HG03460 (cell line): ENCODE data around the gene TBCA.

Experiments used
- ATAC-seq: cut with Tn5 transposase; IDR thresholded peaks from one replicate; pipeline ENCODE4 v1.9.1; 2021; ENCODE audit not compliant: unreplicated experiment

Gene TBCA, protein sequence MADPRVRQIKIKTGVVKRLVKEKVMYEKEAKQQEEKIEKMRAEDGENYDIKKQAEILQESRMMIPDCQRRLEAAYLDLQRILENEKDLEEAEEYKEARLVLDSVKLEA

DNA sequence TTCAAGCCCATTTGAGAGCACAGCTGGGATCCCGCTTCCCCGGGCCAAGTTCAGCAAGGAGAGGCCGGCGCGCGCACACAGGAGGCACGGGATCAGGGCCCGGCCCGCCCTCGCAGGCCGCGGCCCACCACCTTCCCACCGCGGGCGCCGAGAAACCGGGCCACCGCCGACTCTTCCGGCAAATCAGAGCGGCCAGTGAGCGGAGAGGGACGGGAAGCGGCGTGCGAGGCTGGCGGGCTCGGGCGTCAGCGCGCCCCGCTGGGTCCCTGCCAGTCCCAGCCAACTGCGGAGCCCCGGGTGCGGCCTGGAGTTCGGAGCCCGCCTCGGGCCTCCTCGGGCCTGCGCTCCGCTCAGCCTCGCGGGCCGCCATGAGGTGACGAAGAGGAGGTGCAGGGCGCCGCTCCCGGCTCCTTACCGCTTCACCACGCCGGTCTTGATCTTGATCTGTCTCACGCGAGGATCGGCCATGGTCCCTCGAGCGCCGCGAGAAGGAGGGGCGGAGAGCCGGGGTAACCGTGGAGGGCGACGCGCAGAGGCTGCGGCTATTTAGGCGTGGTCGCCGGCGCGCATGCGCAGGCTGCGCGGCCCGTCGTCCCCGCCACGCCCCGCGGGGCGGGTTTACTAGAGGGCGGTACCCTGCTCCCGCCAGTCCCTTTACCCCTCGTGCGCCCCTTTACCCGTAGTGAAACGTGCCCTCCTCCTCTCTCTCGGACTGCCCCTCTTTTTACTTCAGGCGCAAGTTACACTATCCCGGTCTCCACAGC lies at the start of gene TBCA:
TSS of gene TBCA (minus strand) at position 550 of the 764 bp plus-strand sequence. CDS start at position 468, 82 bp downstream.
- peak; percentile 86 for ATAC-seq

DNA sequence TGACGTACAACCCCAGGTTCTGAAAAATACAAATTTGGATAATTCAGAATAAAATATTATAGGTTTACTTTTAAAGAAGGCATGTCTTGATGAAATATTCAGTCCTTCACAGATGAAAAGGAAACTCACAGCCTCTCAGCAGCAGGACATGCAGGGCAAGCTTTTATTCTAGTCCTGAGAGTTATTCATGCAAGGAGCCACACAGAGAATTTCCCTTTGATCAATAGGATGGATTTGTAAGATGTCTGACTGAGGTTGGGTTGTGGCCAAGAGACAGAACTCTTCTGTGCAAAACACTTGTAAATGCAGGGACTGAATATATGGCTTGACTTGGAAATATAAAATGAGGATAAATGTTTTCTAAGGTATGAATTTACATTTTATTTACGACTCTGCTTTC lies 48.8 kb upstream of the TBCA start:
- no peak for ATAC-seq

DNA sequence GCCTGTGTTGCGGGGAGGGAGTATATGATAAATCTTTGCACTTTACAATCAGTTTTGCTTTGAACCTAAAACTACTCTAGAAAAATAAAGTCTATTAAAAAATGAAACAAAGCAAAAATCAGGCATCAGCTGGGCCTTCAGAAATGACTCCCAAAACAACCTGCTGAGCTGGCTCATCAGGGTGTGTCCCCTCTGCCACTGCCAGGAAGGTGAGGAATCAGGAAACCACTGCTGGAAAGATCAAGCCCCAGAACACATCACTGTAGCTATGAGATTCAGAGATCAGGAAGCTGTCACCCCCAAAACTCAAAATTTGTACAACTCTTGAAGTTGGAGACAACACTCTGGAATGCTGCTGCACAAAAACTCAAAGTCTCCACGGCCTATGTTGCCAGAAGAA lies 40.5 kb upstream of the TBCA start:
- ATAC-seq = no peak

DNA sequence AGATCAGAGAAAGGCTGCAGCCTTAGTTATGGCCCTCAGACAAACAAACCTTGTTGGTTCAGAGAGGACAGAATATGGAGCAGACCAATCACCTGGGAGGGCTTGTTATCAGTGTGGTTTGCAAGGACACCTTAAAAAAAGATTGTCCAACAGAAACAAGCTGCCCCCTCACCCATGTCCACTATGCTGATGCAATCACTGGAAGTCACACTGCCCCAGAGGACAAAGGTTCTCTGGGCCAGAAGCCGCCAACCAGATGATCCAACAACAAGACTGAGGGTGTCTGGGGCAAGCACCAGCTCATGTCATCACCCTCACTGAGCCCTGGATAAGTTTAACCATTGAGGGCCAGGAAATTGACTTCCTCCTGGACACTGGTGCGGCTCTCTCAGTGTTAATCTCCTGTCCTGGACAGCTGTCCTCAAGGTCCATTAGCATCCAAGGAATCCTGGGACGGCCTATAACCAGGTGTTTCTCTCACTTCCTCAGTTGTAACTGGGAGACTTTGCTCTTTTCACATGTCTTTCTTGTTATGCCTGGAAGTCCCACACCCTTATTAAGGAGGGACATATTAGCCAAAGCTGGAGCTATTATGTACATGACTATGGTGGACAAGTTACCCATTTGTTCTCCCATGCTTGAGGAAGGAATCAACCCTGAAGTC lies 36.9 kb upstream of the TBCA start:
- ATAC-seq = no peak

DNA sequence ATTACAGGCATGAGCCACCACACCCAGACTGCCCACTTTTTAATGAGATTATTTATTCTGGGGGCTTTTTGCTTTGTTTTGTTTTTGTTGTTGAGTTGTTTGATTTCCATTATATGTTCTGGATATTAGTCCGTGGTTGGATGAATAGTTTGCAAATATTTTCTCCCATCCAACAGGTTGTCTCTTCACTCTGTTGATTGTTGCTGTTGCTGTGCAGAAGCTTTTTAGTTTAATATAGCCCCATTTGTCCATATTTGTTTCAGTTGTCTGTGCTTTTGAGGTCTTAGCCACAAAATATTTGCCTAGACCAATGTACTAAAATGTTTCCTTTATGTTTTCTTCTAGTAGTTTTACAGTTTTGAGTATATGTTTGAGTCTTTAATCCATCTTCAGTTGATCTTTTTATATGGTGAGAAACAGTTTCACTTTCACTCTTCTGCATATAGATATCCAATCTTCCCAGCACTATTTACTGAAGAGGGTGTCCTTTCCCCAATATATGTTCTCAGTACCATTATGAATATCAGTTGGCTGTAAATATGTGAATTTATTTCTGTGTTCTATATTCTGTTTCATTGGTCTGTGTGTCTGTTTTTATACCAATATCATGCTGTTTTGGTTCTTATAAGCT lies 30.2 kb upstream of the TBCA start:
- no peak for ATAC-seq

DNA sequence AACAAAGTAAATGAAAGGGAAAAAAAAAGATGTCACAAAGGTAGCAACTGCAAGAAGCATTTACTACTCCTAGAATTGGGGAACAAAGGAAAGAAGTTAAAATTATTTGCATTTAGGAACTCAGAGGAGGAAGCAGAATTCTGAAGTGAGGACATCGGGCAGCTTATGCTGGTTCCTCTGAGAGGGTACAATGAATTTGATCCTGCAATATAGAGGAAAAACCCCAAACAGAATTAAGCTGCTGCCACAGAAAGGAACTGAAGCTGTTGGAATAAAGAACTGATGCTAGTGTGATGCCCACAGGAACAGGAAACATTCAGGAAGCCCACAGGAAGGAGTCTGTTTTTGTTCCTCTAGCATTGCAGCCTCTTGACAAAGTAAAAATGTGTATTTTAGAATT lies 22.3 kb upstream of the TBCA start:
- no peak for ATAC-seq

DNA sequence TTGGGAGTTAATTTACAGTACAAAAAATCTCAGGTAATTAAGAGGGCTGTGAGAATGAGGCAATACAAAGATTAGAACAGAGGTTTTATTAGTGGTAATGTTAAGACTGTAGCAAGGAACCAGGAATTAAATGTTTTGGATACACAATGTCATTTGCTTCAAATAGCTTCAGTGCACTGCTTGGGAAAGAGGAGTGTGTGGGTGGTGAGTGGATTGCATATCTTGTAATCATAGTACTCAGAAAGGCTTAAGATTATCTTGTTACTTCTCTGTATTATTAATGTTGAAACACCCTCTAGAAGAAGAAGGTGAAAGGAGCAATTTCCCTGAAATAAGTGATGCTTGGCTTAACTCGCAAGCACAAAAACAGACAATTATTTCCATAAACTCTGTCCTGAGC lies 21.0 kb upstream of the TBCA start:
- no peak for ATAC-seq

DNA sequence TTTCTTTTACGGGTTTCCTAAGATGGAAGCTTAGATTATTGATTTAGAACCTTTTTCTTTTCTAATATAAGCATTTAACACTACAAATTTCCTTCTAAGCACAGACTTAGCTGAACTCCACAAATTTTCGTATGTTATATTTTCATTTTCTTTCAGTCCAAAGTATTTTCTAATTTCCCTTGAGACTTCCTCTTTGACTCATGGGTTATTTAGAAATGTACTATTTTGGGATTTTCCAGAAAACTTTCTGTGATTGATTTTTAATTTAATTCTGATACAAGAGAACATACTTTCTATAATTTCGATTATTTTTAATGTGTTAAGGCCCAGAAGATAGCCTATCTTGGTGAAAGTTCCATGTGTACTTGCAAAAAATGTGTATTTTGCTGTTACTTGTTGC lies 19.7 kb upstream of the TBCA start:
- ATAC-seq = no peak

DNA sequence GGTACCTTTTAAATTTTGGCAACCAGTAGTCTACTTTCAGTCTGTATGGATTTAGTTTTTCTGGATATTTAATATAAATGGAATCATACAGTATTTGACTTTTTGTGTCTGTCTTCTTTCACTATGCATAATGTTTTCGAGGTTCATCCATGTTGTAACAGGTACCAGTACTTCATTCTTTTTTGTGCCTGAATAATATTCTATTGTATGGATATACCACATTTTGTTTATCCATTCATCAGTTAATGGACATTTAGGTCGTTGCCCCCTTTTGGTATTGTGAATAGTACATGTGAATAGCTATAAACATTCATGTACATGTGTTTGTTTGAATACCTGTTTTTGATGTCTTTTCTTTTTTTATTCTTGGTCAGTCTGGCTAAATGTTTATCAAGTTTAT lies 19.1 kb upstream of the TBCA start:
- no peak for ATAC-seq

DNA sequence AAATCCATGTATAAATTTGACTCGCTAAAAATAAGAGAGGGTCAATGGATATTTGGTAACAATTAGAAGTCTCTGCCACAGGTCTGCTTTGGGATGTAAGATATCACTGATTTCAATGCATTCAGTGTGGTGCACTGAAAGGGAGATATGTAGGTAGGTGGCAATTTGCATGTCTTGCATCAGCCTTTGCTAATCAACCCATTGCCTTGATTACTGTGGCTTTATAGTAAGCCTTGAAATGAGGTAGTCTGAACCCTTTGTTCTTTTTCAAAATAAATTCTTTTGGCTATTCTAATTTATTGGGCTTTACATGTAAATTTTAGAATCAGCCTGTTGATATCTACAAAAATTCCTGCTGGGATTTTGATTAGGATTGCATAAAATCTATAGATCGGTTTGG lies 15.8 kb upstream of the TBCA start:
- no peak for ATAC-seq

DNA sequence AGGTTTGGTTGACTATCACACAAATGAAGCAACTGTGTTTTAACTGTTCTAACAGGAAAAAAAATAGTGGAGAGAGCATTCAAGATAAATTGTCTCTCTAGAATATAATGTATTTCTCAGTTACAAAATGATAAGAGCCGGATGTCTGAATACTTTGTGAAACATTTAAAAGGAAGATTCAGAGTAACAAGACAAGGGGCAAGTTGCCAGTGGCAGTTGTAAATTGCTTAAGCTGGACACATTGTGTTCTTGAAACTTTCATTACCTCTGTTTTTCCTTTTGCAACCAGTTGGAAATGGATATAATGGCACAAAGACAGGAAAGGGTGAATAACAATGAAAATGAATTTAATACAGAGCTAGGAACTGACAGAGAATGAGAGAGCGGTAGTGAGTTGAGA lies 15.2 kb upstream of the TBCA start:
- ATAC-seq = no peak

DNA sequence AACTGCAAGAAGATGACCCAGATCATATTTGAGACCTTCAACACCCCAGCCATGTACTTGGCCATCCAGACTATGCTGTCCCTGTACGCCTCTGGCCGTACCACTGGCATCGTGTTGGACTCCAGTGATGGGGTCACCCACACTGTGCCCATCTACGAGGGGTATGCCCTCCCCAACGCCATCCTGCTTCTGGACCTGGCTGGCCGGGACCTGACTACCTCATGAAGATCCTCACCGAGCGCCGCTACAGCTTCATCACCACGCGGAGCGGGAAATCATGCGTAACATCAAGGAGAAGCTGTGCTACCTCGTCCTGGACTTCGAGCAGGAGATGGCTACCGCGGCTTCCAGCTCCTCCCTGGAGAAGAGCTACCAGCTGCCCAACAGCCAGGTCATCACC lies 9.1 kb upstream of the TBCA start:
- ATAC-seq = no peak

DNA sequence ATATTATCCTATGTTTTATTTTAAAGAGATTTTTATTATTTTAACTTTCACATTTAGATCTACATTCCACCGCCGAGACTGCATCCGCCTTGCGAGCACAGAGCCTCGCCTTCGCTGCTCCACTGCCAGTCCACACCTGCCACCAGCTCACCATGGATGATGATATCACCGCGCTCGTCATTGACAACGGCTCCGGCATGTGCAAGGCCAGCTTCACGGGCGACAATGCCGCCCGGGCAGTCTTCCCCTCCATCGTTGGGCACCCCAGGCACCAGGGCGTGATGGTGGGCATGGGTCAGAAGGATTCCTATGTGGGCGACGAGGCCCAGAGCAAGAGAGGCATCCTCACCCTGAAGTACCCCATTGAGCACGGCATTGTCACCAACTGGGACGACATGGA lies 8.6 kb upstream of the TBCA start:
- ATAC-seq = no peak

DNA sequence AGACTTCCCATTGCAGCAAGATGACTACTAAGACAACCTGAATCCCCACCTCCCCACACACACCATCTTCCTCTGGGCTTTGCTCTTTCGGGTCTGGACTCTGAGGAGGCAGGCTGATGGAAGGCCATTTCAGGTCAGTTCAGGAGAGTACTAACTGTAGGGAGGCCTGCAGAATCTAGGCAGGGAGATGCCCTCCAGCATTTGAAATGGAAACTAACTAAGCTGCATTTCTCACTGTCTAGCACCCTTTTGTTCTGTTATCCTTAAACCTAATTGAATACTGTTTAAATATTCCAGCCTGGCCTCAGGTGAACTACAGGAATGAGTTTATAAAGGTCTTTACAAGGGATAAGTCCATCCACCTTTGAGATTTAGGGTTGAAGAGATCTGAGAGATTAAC lies 4.9 kb upstream of the TBCA start:
- ATAC-seq = no peak

DNA sequence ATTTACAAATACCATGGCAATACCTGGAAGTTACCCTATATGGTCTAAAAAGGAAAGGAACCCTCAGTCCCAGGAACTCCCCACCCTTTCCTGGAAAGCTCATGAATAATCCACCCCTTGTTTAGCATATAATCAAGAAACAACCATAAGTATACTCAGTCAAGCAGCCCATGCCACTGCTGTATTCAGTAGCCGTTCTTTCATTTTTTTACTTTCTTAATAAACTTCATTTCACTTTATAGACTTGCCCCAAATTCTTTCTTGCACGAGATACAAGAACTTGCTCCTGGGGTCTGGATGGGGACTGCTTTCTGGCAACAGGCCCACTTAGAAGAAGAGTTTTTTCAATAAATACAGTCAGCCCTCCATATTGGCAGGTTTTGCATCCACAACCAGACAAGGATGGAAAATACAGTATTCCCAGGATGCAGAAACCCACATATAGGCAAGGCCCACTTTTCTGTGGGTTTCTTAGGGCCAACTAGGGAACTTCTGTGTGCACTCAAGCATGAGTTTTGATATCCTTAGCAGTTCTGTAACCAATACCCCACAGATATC lies 2.8 kb upstream of the TBCA start:
- no peak for ATAC-seq

DNA sequence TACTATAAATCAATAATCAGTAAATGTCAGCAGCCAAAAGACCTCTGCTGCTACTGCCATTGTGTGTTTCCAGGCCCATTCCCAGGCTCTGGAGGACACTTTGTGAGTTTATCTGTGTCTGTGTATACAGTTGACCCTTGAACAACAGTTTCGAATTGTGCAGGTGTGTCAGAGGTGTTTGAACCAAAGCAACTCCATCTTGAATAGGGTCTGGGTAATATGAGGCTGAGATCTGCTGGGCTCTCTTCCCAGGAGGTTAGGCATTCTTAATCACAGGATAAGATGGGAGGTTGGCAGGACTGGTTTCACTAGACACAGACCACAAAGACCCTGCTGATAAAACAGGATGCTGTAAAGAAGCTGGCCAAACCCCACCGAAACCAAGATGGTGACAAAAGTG lies 2.3 kb upstream of the TBCA start:
- ATAC-seq = no peak

DNA sequence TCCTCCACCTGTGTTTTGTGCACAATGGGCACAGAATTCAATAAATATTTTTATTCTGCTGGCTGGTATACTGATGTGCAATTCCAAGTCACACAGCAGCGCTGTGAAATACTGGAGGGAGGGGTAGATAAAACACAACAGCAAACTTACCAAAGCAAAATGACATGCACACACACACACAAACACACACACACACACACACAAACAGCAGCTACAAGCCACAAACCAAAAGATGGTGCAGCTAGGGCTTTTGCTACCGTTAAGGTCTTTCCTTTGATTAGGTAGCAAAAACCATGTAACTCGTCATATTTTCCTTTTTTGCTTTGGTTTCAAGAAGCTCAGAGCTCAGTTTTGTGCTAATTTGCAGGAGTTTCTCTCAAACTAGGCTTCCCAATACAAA lies 1.8 kb upstream of the TBCA start:
- ATAC-seq = no peak

DNA sequence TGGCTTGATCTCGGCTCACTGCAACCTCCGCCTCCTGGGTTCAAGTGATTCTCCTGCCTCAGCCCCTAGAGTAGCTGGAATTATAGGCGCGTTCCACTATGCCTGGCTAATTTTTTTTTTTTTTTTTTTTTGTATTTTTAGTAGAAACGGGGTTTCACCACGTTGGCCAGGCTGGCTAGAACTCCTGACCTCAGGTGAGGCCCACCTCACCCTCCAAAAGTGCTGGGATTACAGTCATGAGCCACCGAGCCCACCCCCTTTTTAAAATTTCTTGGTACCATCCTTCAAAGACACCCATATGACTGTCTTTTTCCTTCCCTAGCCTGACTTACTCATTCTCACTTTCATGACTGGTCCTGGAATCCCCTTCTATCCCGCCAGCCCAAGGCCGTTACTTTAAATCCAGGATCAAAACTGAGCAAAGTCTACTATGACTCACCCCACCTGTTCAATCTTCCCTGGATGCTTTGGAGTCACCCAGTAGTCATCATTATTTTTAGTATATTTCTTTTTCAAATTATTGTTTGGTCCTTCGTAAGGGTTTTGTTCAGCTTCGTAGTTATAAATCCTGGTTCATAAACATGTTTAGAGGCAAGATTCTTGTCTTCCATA lies 1.2 kb upstream of the TBCA start:
- ATAC-seq = no peak

DNA sequence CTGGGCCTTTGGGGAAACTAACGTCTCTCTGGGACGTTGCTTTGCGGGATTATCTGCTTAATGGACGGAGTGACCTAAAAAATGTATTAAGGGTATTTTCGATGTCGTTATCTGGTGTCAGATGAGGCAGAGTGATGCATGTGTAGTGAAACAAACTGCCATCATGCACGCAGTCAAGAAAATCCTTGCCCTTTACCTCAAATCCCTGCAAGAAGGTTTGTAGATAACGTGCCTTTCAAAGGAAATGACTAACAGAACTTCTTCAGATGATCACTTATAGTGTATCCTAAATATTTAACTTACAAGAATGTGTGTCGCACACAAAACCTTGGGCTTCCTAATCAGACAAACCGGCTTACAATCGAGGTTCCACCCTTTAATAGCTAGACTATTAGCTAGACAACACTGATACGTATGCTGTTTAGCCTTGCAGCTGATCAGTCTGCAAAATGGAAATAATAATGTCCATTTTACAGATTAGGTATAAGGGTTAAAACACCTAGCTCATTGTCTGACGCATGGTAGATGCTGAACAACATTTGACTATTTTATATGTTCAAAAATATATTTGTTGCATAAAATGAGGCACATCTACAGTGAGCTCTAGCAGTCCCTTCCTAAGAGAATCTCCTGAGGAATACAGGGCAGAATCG lies 541 bp upstream of the TBCA start:
- ATAC-seq = no peak

DNA sequence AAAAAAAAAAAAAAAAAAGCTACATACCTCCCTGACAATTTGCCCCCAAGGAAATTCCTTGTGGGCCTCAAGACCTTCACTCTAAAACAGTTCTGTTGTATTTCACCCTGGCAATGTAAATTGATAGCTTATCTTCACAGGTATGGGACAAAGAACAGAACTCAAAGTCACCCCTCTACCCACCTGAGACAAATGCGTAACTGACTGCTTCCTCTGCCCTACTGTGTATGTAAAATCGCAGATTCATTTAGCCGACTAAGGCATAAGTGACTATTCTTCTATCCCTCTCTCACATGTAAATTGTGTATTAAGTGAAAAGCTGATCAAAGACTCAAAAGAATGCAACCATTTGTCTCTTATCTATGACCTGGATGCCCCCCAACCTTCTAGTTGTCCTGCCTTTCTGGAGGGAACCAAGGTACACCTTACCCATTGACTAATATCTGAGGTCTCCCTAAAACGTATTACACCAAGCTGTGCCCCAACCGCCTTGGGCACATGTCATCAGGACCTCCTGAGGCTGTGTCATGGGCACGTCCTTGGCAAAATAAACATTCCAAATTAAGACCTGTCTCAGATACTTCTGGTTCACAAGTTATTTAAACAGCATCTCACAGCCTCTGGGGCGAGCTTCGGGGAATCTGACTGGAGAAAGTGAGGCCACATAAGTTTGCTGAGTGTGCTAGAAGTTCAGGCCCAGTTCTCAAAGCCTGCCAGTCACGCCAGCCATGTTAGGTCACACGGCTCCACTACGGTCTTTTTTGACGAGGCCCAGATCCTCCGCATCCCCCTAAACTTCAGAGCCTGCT lies 954 bp downstream of the TBCA start:
- peak; percentile 15 for ATAC-seq
